Measurements from ENCODE around the gene C10orf88. TPM values are rescaled to one million over a fixed set of nuclear protein-coding genes. Genes with fewer than 3 reads are reported as not detected.

C10orf88 gene
- total and polyA plus RNA-seq, 2 experiments from 2014 or later = 5.6 to 11.1 TPM

GRCh38 chr10:122911889-122912484, 42.0 kb downstream of the C10orf88 start:
- Mint-ChIP-seq H3K27me3 (ENCODE audit: insufficient read depth, low read depth, poor library complexity) (peaks cover 11% of the 10 kb centered on the region), H3K4me3 (no peak overlapping the region), H3K4me1 (no peaks in the 10 kb centered on the region; the same call in 2 of the 3 replicates), H3K9me3 (no peaks in the 10 kb centered on the region; the same call in 2 of the 3 replicates), H3K27ac (no peak overlapping the region), H3K36me3 (ENCODE audit: low read depth) (no peaks in the 10 kb centered on the region)
- no peak overlapping the region for H3K4me3 ChIP-seq
- DNase-seq (ENCODE audit: low spot score) (peak; percentile 84), ATAC-seq (peak; percentile 99)
- H3K4me1 ChIP-seq (ENCODE audit: insufficient read depth) = no peaks in the 10 kb centered on the region
- no peaks in the 10 kb centered on the region for H3K27me3 ChIP-seq (ENCODE audit: insufficient read depth)
- H3K79me2 ChIP-seq (replicated peaks; ENCODE audit: insufficient read depth) = no peaks in the 10 kb centered on the region
- no peak for TF ChIP-seq EZH2phosphoT487 (IDR thresholded peaks at IDR 0.05; ENCODE audit: unreplicated experiment)
- peak; percentile 96 for TF ChIP-seq ZNF114 (CRISPR knock-in tag; IDR thresholded peaks at IDR 0.05)
- no peak for TF ChIP-seq STAT1 (IDR thresholded peaks at IDR 0.05; ENCODE audit: unreplicated experiment)
- no peak for TF ChIP-seq CTCF (conservative IDR thresholded peaks at IDR 0.05; ENCODE audit: low read depth in 2 of 2)
- TF ChIP-seq ETS1 (IDR thresholded peaks at IDR 0.05) = no peak
- no peak for TF ChIP-seq JUNB (IDR thresholded peaks at IDR 0.05; ENCODE audit: unreplicated experiment)
- peak; percentile 68 for TF ChIP-seq ZNF331 (CRISPR knock-in tag; IDR thresholded peaks at IDR 0.05; ENCODE audit: low read depth)
- peak; percentile 99 for TF ChIP-seq REST (IDR thresholded peaks at IDR 0.05; ENCODE audit: unreplicated experiment)
- no peak for TF ChIP-seq POLR2AphosphoS5 (IDR thresholded peaks at IDR 0.05; ENCODE audit: low read depth)
- TF ChIP-seq ZNF462 (CRISPR knock-in tag; IDR thresholded peaks at IDR 0.05) = 0 out of 2 replicates have a peak, but pooled peaks have one; percentile 45
- TF ChIP-seq EZH2 (IDR thresholded peaks at IDR 0.05; ENCODE audit: low read depth, unreplicated experiment) = no peak
- TF ChIP-seq NANOG (IDR thresholded peaks at IDR 0.05; ENCODE audit: borderline replicate concordance) = no peak
- TF ChIP-seq CREB1 (CRISPR knock-in tag; IDR thresholded peaks at IDR 0.05; ENCODE audit: low read depth) = peak; percentile 72
- H3K9me2 ChIP-seq (ENCODE audit: insufficient read depth) = no peaks in the 10 kb centered on the region
- H4K20me1 ChIP-seq (replicated peaks; ENCODE audit: insufficient read depth) = peaks cover 4% of the 10 kb centered on the region; the same call in 1 of the 2 replicates
- H3K36me3 ChIP-seq (ENCODE audit: insufficient read depth) = no peaks in the 10 kb centered on the region
- H3K27ac ChIP-seq (ENCODE audit: low read depth) = no peak overlapping the region
- H2AFZ ChIP-seq = no peak overlapping the region
- no peak overlapping the region for H3K4me2 ChIP-seq
- no peaks in the 10 kb centered on the region for H3F3A ChIP-seq (replicated peaks; ENCODE audit: low read depth)
